ENCODE measurements around the gene ELOVL1. TPM values are rescaled to one million over a fixed set of nuclear protein-coding genes. Genes with fewer than 3 reads are reported as not detected.

ELOVL1 gene
- total RNA-seq, 2 experiments from 2014 or later = 45.4 to 49.2 TPM

- TF ChIP-seq, protein P1, sequence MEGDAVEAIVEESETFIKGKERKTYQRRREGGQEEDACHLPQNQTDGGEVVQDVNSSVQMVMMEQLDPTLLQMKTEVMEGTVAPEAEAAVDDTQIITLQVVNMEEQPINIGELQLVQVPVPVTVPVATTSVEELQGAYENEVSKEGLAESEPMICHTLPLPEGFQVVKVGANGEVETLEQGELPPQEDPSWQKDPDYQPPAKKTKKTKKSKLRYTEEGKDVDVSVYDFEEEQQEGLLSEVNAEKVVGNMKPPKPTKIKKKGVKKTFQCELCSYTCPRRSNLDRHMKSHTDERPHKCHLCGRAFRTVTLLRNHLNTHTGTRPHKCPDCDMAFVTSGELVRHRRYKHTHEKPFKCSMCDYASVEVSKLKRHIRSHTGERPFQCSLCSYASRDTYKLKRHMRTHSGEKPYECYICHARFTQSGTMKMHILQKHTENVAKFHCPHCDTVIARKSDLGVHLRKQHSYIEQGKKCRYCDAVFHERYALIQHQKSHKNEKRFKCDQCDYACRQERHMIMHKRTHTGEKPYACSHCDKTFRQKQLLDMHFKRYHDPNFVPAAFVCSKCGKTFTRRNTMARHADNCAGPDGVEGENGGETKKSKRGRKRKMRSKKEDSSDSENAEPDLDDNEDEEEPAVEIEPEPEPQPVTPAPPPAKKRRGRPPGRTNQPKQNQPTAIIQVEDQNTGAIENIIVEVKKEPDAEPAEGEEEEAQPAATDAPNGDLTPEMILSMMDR (IDR thresholded peaks at IDR 0.05) = no peak
- DNase-seq (no peak), ATAC-seq (no peak)
- peaks cover 15% of the 10 kb centered on the region for H3K4me1 Mint-ChIP-seq (ENCODE audit: low read depth)
- H3K36me3 Mint-ChIP-seq (ENCODE audit: low read depth) = peaks cover 11% of the 10 kb centered on the region
- intact Hi-C loops (cut with micrococcal nuclease) = no loop called here
- no peak overlapping the region for H3K27ac Mint-ChIP-seq
- ChIA-PET POLR2A (no interaction called here), CTCF (no interaction called here)
- no peaks in the 10 kb centered on the region for H3K27me3 Mint-ChIP-seq
- H3K4me3 Mint-ChIP-seq = no peak overlapping the region
- H3K9me3 Mint-ChIP-seq = no peaks in the 10 kb centered on the region
These were observed 30.4 kb upstream of the ELOVL1 start for GRCh38 chr1:43398227-43398626.

DNA sequence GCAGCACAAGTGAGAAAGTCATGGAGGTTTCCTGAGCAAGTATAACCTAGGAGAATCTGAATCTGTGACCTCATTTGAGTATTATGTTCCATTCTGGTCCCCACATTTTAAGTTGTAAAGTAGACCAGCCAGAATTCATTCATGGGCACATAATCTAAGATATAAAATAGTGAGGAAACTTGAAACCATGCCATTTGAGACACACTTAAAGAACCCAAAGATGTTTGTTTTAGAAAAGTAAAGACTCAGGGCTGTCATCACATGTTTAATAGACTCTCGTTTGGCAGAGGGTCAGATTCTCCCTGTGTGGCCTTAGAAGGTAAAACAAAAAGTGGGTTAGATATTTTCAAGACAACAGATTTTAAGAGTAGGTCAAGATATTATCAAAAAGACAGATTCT lies 28.2 kb upstream of the ELOVL1 start:
- DNase-seq = no peak
- H3K27me3 Mint-ChIP-seq = no peaks in the 10 kb centered on the region
- H3K27ac Mint-ChIP-seq = no peak overlapping the region
- ChIA-PET CTCF (no interaction called here), POLR2A (no interaction called here)
- no peaks in the 10 kb centered on the region for H3K9me3 Mint-ChIP-seq
- H3K36me3 Mint-ChIP-seq (ENCODE audit: low read depth) = peaks cover 12% of the 10 kb centered on the region
- ATAC-seq = no peak
- intact Hi-C loops (cut with micrococcal nuclease) = no loop called here
- TF ChIP-seq, protein P1 (IDR thresholded peaks at IDR 0.05) = no peak
- no peak overlapping the region for H3K4me3 Mint-ChIP-seq
- peaks cover 14% of the 10 kb centered on the region for H3K4me1 Mint-ChIP-seq (ENCODE audit: low read depth)

DNA sequence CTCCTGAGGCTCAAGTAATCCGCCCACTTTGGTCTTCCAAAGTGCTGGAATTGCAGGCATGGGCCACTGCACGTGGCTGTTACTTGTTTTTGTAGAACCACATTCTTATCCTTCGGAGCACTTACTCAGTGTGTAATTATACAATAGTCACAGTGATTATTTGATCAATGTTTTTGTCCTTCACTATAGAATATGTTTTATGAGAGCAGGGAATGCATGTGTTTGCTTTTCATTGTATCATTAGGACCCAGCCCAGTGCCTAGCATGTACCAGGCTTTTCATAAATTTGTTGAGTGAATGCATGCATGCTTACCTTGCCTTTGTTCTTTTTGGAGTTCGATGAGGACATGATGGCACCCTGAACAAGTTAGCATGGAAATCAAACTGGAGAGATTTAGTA lies 27.7 kb upstream of the ELOVL1 start:
- H3K4me3 Mint-ChIP-seq = no peak overlapping the region
- H3K4me1 Mint-ChIP-seq (ENCODE audit: low read depth) = peaks cover 18% of the 10 kb centered on the region
- POLR2A ChIA-PET = no interaction called here
- peaks cover 12% of the 10 kb centered on the region for H3K36me3 Mint-ChIP-seq (ENCODE audit: low read depth)
- TF ChIP-seq, protein P1 (IDR thresholded peaks at IDR 0.05) = no peak
- DNase-seq (no peak), ATAC-seq (no peak)
- H3K27ac Mint-ChIP-seq = no peak overlapping the region
- CTCF ChIA-PET = no interaction called here
- no peaks in the 10 kb centered on the region for H3K9me3 Mint-ChIP-seq
- intact Hi-C loops (cut with micrococcal nuclease) = no loop called here
- H3K27me3 Mint-ChIP-seq = no peaks in the 10 kb centered on the region

- H3K4me1 Mint-ChIP-seq (ENCODE audit: low read depth) = peaks cover 35% of the 10 kb centered on the region
- H3K27me3 Mint-ChIP-seq = no peaks in the 10 kb centered on the region
- no peak for DNase-seq
- intact Hi-C loops (cut with micrococcal nuclease) = no loop called here
- H3K27ac Mint-ChIP-seq = no peak overlapping the region
- H3K9me3 Mint-ChIP-seq = no peaks in the 10 kb centered on the region
- H3K4me3 Mint-ChIP-seq = no peak overlapping the region
- H3K36me3 Mint-ChIP-seq (ENCODE audit: low read depth) = peaks cover 12% of the 10 kb centered on the region
- ChIA-PET CTCF (interaction anchor here (1.0 to 1.8 kb wide), 2 partner anchors 22 to 166 kb away, joined by 3 to 4 read pairs; no protein-coding TSS in a partner anchor), POLR2A (interaction anchor here (0.6 kb wide), 1 partner anchor 24 kb away, joined by 5 read pairs; no protein-coding TSS in a partner anchor)
- TF ChIP-seq, protein P1 (IDR thresholded peaks at IDR 0.05) = no peak
- no peak for ATAC-seq
These were observed 24.9 kb upstream of the ELOVL1 start for GRCh38 chr1:43392702-43393101.

- TF ChIP-seq, protein P1 (IDR thresholded peaks at IDR 0.05) = no peak
- no peaks in the 10 kb centered on the region for H3K27me3 Mint-ChIP-seq
- intact Hi-C loops (cut with micrococcal nuclease) = no loop called here
- H3K4me1 Mint-ChIP-seq (ENCODE audit: low read depth) = peaks cover 34% of the 10 kb centered on the region
- peak; percentile 98 for ATAC-seq
- POLR2A ChIA-PET = interaction anchor here (0.7 to 4.2 kb wide), 9 partner anchors 8 to 115 kb away, joined by 3 to 29 read pairs (median 3); partner anchors contain the start of gene ELOVL1
- H3K4me3 Mint-ChIP-seq = peak within 1 kb of the TSS; percentile 95
- peaks cover 9% of the 10 kb centered on the region for H3K36me3 Mint-ChIP-seq (ENCODE audit: low read depth)
- no peaks in the 10 kb centered on the region for H3K9me3 Mint-ChIP-seq
- CTCF ChIA-PET = interaction anchor here (1.2 to 2.0 kb wide), 5 partner anchors 11 to 162 kb away, joined by 3 to 11 read pairs (median 4); partner anchors contain the start of gene CDC20
- peak; percentile 95 for DNase-seq
- H3K27ac Mint-ChIP-seq = peak within 1 kb of the TSS; percentile 96
These were observed 21.8 kb upstream of the ELOVL1 start, which contains the start of the genes MED8 and SZT2 for GRCh38 chr1:43389326-43390313. MED8 (minus strand) TSS chr1:43389800; CDS start chr1:43389764, 36 bp downstream. SZT2 (plus strand) TSS chr1:43389899; CDS start chr1:43389969, 70 bp downstream.
